Activated T-helper 2 cell treated with anti-CD3 and anti-CD28 coated beads, Interferon-gamma antibody, Interleukin-2, Interleukin-4, amounts not matched to agents 10 μg/mL and 5 μg/mL and 100 μg/mL, durations not matched to agents 14 hours and 24 hours and 36 hours (primary cell): ENCODE measurements around the gene ACADVL. TPM values are rescaled to one million over a fixed set of nuclear protein-coding genes. Genes with fewer than 3 reads are reported as not detected.

Experiments used
- DNase-seq: peaks from one replicate; pipeline ENCODE4 v3.0.0; 2021; ENCODE audit warnings: low spot score
- H3K27ac Mint-ChIP-seq: one replicate; pipeline ENCODE4 v1.8.0; 2021; ENCODE audit warnings: mixed read lengths
- H3K27me3 Mint-ChIP-seq: one replicate; pipeline ENCODE4 v1.8.0; 2021; ENCODE audit warnings: low read depth, mixed read lengths
- H3K36me3 Mint-ChIP-seq: one replicate; pipeline ENCODE4 v1.8.0; 2021; ENCODE audit warnings: low read depth, mixed read lengths
- H3K4me1 Mint-ChIP-seq: one replicate; pipeline ENCODE4 v1.8.0; 2021; ENCODE audit warnings: low read depth, mixed read lengths
- H3K4me3 Mint-ChIP-seq: one replicate; pipeline ENCODE4 v1.8.0; 2021; ENCODE audit warnings: low read depth, mild to moderate bottlenecking, moderate library complexity, mixed read lengths
- H3K9me3 Mint-ChIP-seq: one replicate; pipeline ENCODE4 v1.8.0; 2021; ENCODE audit warnings: mixed read lengths
- intact Hi-C: fragments of 100-400 bp; cut with micrococcal nuclease; formaldehyde crosslinking; loops from one replicate; pipeline ENCODE4 v1.15.1; 2023
- total RNA-seq: library from RNA; stranded (reverse); gene quantifications from 2 replicates; pipeline ENCODE4 v1.2.3, GENCODE V29; 2022

The ACADVL gene
- total RNA-seq, 1 donor from 2014 or later = 492 TPM

GRCh38 chr17:7246779-7247178 is 27.0 kb downstream of the ACADVL start:
- peaks cover 53% of the 10 kb centered on the region for H3K36me3 Mint-ChIP-seq
- intact Hi-C loops = no loop called here
- H3K4me1 Mint-ChIP-seq = peaks cover 30% of the 10 kb centered on the region
- no peak overlapping the region for H3K4me3 Mint-ChIP-seq
- DNase-seq = no peak
- H3K27ac Mint-ChIP-seq = no peak overlapping the region
- H3K9me3 Mint-ChIP-seq = no peaks in the 10 kb centered on the region
- H3K27me3 Mint-ChIP-seq = no peaks in the 10 kb centered on the region

GRCh38 chr17:7248796-7249195 is 29.1 kb downstream of the ACADVL start:
- Mint-ChIP-seq H3K36me3 (peaks cover 53% of the 10 kb centered on the region), H3K4me1 (peaks cover 29% of the 10 kb centered on the region), H3K27me3 (no peaks in the 10 kb centered on the region), H3K4me3 (peak overlapping the region; percentile 92), H3K27ac (no peak overlapping the region), H3K9me3 (no peaks in the 10 kb centered on the region)
- intact Hi-C loops = no loop called here
- no peak for DNase-seq

GRCh38 chr17:7249214-7249613 is 29.5 kb downstream of the ACADVL start:
- Mint-ChIP-seq H3K27ac (peak overlapping the region; percentile 10), H3K36me3 (peaks cover 56% of the 10 kb centered on the region), H3K4me1 (peaks cover 31% of the 10 kb centered on the region), H3K27me3 (no peaks in the 10 kb centered on the region), H3K4me3 (peak overlapping the region; percentile 92), H3K9me3 (no peaks in the 10 kb centered on the region)
- intact Hi-C loops = no loop called here
- DNase-seq = no peak

GRCh38 chr17:7249830-7250229 is 30.1 kb downstream of the ACADVL start:
- intact Hi-C loops = no loop called here
- no peaks in the 10 kb centered on the region for H3K27me3 Mint-ChIP-seq

GRCh38 chr17:7250695-7251627 is 31.2 kb downstream of the ACADVL start:
- H3K9me3 Mint-ChIP-seq = no peaks in the 10 kb centered on the region
- DNase-seq = no peak
- peaks cover 54% of the 10 kb centered on the region for H3K36me3 Mint-ChIP-seq
- peak overlapping the region; percentile 87 for H3K27ac Mint-ChIP-seq
- peaks cover 36% of the 10 kb centered on the region for H3K4me1 Mint-ChIP-seq
- intact Hi-C loops = no loop called here
- H3K4me3 Mint-ChIP-seq = peak overlapping the region; percentile 92
- H3K27me3 Mint-ChIP-seq = no peaks in the 10 kb centered on the region

More at GRCh38 chr17:7249830-7250229, 30.1 kb downstream of the ACADVL start:
- peaks cover 35% of the 10 kb centered on the region for H3K4me1 Mint-ChIP-seq
- H3K4me3 Mint-ChIP-seq = peak overlapping the region; percentile 92
- no peak overlapping the region for H3K27ac Mint-ChIP-seq
- H3K36me3 Mint-ChIP-seq = peaks cover 56% of the 10 kb centered on the region
- no peaks in the 10 kb centered on the region for H3K9me3 Mint-ChIP-seq
- no peak for DNase-seq

- Mint-ChIP-seq H3K4me3 (peak within 1 kb of the TSS; percentile 92), H3K9me3 (no peaks in the 10 kb centered on the region), H3K27me3 (no peaks in the 10 kb centered on the region), H3K4me1 (peaks cover 33% of the 10 kb centered on the region), H3K27ac (peak within 1 kb of the TSS; percentile 98), H3K36me3 (peaks cover 52% of the 10 kb centered on the region)
- DNase-seq = peak; percentile 98
- intact Hi-C loops = loop anchor here (1.0 to 2.0 kb wide), 5 partner anchors 9 to 232 kb away; partner anchors contain the start of genes EIF5A, GABARAP and SLC2A4
Measured at GRCh38 chr17:7251661-7252175, 32.0 kb downstream of the ACADVL start, which contains the start of gene CTDNEP1. Gene CTDNEP1 (minus strand): TSS chr17:7251734. CDS start chr17:7251296, 438 bp downstream.

- H3K36me3 Mint-ChIP-seq = peaks cover 54% of the 10 kb centered on the region
- no peaks in the 10 kb centered on the region for H3K27me3 Mint-ChIP-seq
- H3K4me3 Mint-ChIP-seq = peak within 1 kb of the TSS; percentile 92
- H3K4me1 Mint-ChIP-seq = peaks cover 33% of the 10 kb centered on the region
- peak; percentile 88 for DNase-seq
- H3K9me3 Mint-ChIP-seq = no peaks in the 10 kb centered on the region
- intact Hi-C loops = loop anchor here (1.0 to 2.0 kb wide), 5 partner anchors 10 to 231 kb away; partner anchors contain the start of genes EIF5A, GABARAP and SLC2A4
- peak within 1 kb of the TSS; percentile 98 for H3K27ac Mint-ChIP-seq
Measured at GRCh38 chr17:7252176-7253043, 32.7 kb downstream of the ACADVL start, which contains the start of gene ELP5. Gene ELP5 (plus strand): TSS chr17:7252215. CDS start chr17:7252551, 336 bp downstream.

GRCh38 chr17:7253082-7253481 is 33.3 kb downstream of the ACADVL start:
- intact Hi-C loops = loop anchor here (2.0 kb wide), 1 partner anchor 44 kb away; no protein-coding TSS in a partner anchor
- no peaks in the 10 kb centered on the region for H3K27me3 Mint-ChIP-seq
- peaks cover 33% of the 10 kb centered on the region for H3K4me1 Mint-ChIP-seq
- no peaks in the 10 kb centered on the region for H3K9me3 Mint-ChIP-seq
- peak overlapping the region; percentile 98 for H3K27ac Mint-ChIP-seq
- DNase-seq = no peak
- peak overlapping the region; percentile 92 for H3K4me3 Mint-ChIP-seq
- H3K36me3 Mint-ChIP-seq = peaks cover 55% of the 10 kb centered on the region

- Mint-ChIP-seq H3K9me3 (no peaks in the 10 kb centered on the region), H3K27ac (no peak overlapping the region), H3K4me3 (no peak overlapping the region)
Measured at GRCh38 chr17:7254511-7254910, 34.8 kb downstream of the ACADVL start.

GRCh38 chr17:7256766-7257456 is 37.2 kb downstream of the ACADVL start:
- H3K4me3 Mint-ChIP-seq = no peak overlapping the region
- no peak for DNase-seq
- no peak overlapping the region for H3K27ac Mint-ChIP-seq
- peaks cover 53% of the 10 kb centered on the region for H3K36me3 Mint-ChIP-seq
- H3K27me3 Mint-ChIP-seq = peaks cover 3% of the 10 kb centered on the region
- H3K4me1 Mint-ChIP-seq = peaks cover 18% of the 10 kb centered on the region
- H3K9me3 Mint-ChIP-seq = no peaks in the 10 kb centered on the region
- intact Hi-C loops = no loop called here

More at GRCh38 chr17:7254511-7254910, 34.8 kb downstream of the ACADVL start:
- peaks cover 24% of the 10 kb centered on the region for H3K4me1 Mint-ChIP-seq
- H3K27me3 Mint-ChIP-seq = no peaks in the 10 kb centered on the region
- no peak for DNase-seq
- H3K36me3 Mint-ChIP-seq = peaks cover 63% of the 10 kb centered on the region
- intact Hi-C loops = no loop called here

- H3K4me1 Mint-ChIP-seq = peaks cover 21% of the 10 kb centered on the region
- H3K9me3 Mint-ChIP-seq = no peaks in the 10 kb centered on the region
- H3K36me3 Mint-ChIP-seq = peaks cover 40% of the 10 kb centered on the region
- H3K27ac Mint-ChIP-seq = no peak overlapping the region
- intact Hi-C loops = no loop called here
- DNase-seq = no peak
- peaks cover 19% of the 10 kb centered on the region for H3K27me3 Mint-ChIP-seq
- H3K4me3 Mint-ChIP-seq = no peak overlapping the region
Measured at GRCh38 chr17:7258731-7259554, 39.2 kb downstream of the ACADVL start.
